ENCODE results near the gene PJA1. TPM values are rescaled to one million over a fixed set of nuclear protein-coding genes. Genes with fewer than 3 reads are reported as not detected.

The PJA1 gene
- 10 to 100 TPM; 20.7 to 22.1 TPM for total RNA-seq

- POLR2A ChIA-PET, result no interaction called here
- Mint-ChIP-seq H3K9me3 (no peaks in the 10 kb centered on the region), H3K36me3 (peaks cover 14% of the 10 kb centered on the region), H3K4me1 (ENCODE audit: low read depth) (peaks cover 36% of the 10 kb centered on the region), H3K27me3 (no peaks in the 10 kb centered on the region), H3K4me3 (peak within 1 kb of the TSS; percentile 73), H3K27ac (peak within 1 kb of the TSS; percentile 81)
- peak; percentile 81 for DNase-seq
- intact Hi-C loops (cut with micrococcal nuclease), result loop anchor here (2.0 to 10.0 kb wide), 3 partner anchors 336 to 660 kb away; partner anchors contain the start of gene EFNB1
- CTCF ChIA-PET, result interaction anchor here (1.3 to 1.5 kb wide), 3 partner anchors 12 to 968 kb away, joined by 3 to 11 read pairs (median 3); partner anchors contain the start of genes EFNB1 and IGBP1
Measured at GRCh38 chrX:69165087-69165651, at the start of gene PJA1. Gene PJA1 (minus strand): TSS chrX:69165453. CDS start chrX:69163073, 2,380 bp downstream.

- ChIA-PET POLR2A (no interaction called here), CTCF (interaction anchor here (1.2 to 1.9 kb wide), 2 partner anchors 8 to 387 kb away, joined by 3 to 5 read pairs; no protein-coding TSS in a partner anchor)
- H3K4me3 Mint-ChIP-seq, result no peak overlapping the region
- no peaks in the 10 kb centered on the region for H3K27me3 Mint-ChIP-seq
- no peak for DNase-seq
- no peaks in the 10 kb centered on the region for H3K36me3 Mint-ChIP-seq
- H3K9me3 Mint-ChIP-seq, result no peaks in the 10 kb centered on the region
- H3K27ac Mint-ChIP-seq, result no peak overlapping the region
- H3K4me1 Mint-ChIP-seq (ENCODE audit: low read depth), result no peaks in the 10 kb centered on the region
- intact Hi-C loops (cut with micrococcal nuclease), result no loop called here
Measured at GRCh38 chrX:69214463-69214862, 49.2 kb upstream of the PJA1 start.

GRCh38 chrX:69211701-69212100 lies 46.4 kb upstream of the PJA1 start:
- Mint-ChIP-seq H3K4me1 (ENCODE audit: low read depth) (no peaks in the 10 kb centered on the region), H3K27ac (no peak overlapping the region), H3K36me3 (no peaks in the 10 kb centered on the region), H3K27me3 (no peaks in the 10 kb centered on the region), H3K4me3 (no peak overlapping the region), H3K9me3 (no peaks in the 10 kb centered on the region)
- intact Hi-C loops (cut with micrococcal nuclease), result no loop called here
- DNase-seq, result no peak
- POLR2A ChIA-PET, result no interaction called here
- CTCF ChIA-PET, result no interaction called here

GRCh38 chrX:69210581-69210980 lies 45.3 kb upstream of the PJA1 start:
- H3K36me3 Mint-ChIP-seq, result no peaks in the 10 kb centered on the region
- no peak overlapping the region for H3K27ac Mint-ChIP-seq
- ChIA-PET POLR2A (no interaction called here), CTCF (no interaction called here)
- H3K4me1 Mint-ChIP-seq (ENCODE audit: low read depth), result no peaks in the 10 kb centered on the region
- no peak for DNase-seq
- H3K9me3 Mint-ChIP-seq, result no peaks in the 10 kb centered on the region
- no peak overlapping the region for H3K4me3 Mint-ChIP-seq
- no peaks in the 10 kb centered on the region for H3K27me3 Mint-ChIP-seq
- intact Hi-C loops (cut with micrococcal nuclease), result no loop called here

- ChIA-PET POLR2A (no interaction called here), CTCF (no interaction called here)
- intact Hi-C loops (cut with micrococcal nuclease), result no loop called here
- no peaks in the 10 kb centered on the region for H3K36me3 Mint-ChIP-seq
- DNase-seq, result no peak
- no peaks in the 10 kb centered on the region for H3K9me3 Mint-ChIP-seq
- no peaks in the 10 kb centered on the region for H3K4me1 Mint-ChIP-seq (ENCODE audit: low read depth)
- H3K27ac Mint-ChIP-seq, result no peak overlapping the region
- no peak overlapping the region for H3K4me3 Mint-ChIP-seq
- H3K27me3 Mint-ChIP-seq, result no peaks in the 10 kb centered on the region
Measured at GRCh38 chrX:69207216-69207615, 42.0 kb upstream of the PJA1 start.

GRCh38 chrX:69203638-69204037 lies 38.4 kb upstream of the PJA1 start:
- intact Hi-C loops (cut with micrococcal nuclease), result no loop called here
- Mint-ChIP-seq H3K9me3 (no peaks in the 10 kb centered on the region), H3K4me1 (ENCODE audit: low read depth) (no peaks in the 10 kb centered on the region), H3K27me3 (no peaks in the 10 kb centered on the region), H3K36me3 (no peaks in the 10 kb centered on the region), H3K4me3 (no peak overlapping the region), H3K27ac (no peak overlapping the region)
- no peak for DNase-seq
- ChIA-PET POLR2A (no interaction called here), CTCF (no interaction called here)

- H3K4me1 Mint-ChIP-seq (ENCODE audit: low read depth), result no peaks in the 10 kb centered on the region
- DNase-seq, result no peak
- POLR2A ChIA-PET, result no interaction called here
- CTCF ChIA-PET, result no interaction called here
- intact Hi-C loops (cut with micrococcal nuclease), result no loop called here
- H3K27me3 Mint-ChIP-seq, result no peaks in the 10 kb centered on the region
- no peak overlapping the region for H3K4me3 Mint-ChIP-seq
- no peak overlapping the region for H3K27ac Mint-ChIP-seq
- no peaks in the 10 kb centered on the region for H3K9me3 Mint-ChIP-seq
- H3K36me3 Mint-ChIP-seq, result no peaks in the 10 kb centered on the region
Measured at GRCh38 chrX:69197690-69198089, 32.4 kb upstream of the PJA1 start.

- H3K4me3 Mint-ChIP-seq, result no peak overlapping the region
- CTCF ChIA-PET, result no interaction called here
- no peaks in the 10 kb centered on the region for H3K4me1 Mint-ChIP-seq (ENCODE audit: low read depth)
- H3K36me3 Mint-ChIP-seq, result no peaks in the 10 kb centered on the region
- DNase-seq, result no peak
- H3K9me3 Mint-ChIP-seq, result no peaks in the 10 kb centered on the region
- H3K27ac Mint-ChIP-seq, result no peak overlapping the region
- no peaks in the 10 kb centered on the region for H3K27me3 Mint-ChIP-seq
- intact Hi-C loops (cut with micrococcal nuclease), result no loop called here
- POLR2A ChIA-PET, result no interaction called here
Measured at GRCh38 chrX:69196666-69197065, 31.4 kb upstream of the PJA1 start.

GRCh38 chrX:69195810-69196209 lies 30.6 kb upstream of the PJA1 start:
- POLR2A ChIA-PET, result no interaction called here
- H3K36me3 Mint-ChIP-seq, result no peaks in the 10 kb centered on the region
- no peaks in the 10 kb centered on the region for H3K27me3 Mint-ChIP-seq
- DNase-seq, result no peak
- CTCF ChIA-PET, result interaction anchor here (0.5 kb wide), 1 partner anchor 429 kb away, joined by 3 read pairs; no protein-coding TSS in a partner anchor
- no peak overlapping the region for H3K27ac Mint-ChIP-seq
- no peaks in the 10 kb centered on the region for H3K4me1 Mint-ChIP-seq (ENCODE audit: low read depth)
- H3K4me3 Mint-ChIP-seq, result no peak overlapping the region
- intact Hi-C loops (cut with micrococcal nuclease), result no loop called here
- H3K9me3 Mint-ChIP-seq, result no peaks in the 10 kb centered on the region

- Mint-ChIP-seq H3K4me3 (no peak overlapping the region), H3K27me3 (no peaks in the 10 kb centered on the region), H3K9me3 (no peaks in the 10 kb centered on the region), H3K4me1 (ENCODE audit: low read depth) (no peaks in the 10 kb centered on the region), H3K36me3 (no peaks in the 10 kb centered on the region), H3K27ac (no peak overlapping the region)
- CTCF ChIA-PET, result no interaction called here
- intact Hi-C loops (cut with micrococcal nuclease), result no loop called here
- POLR2A ChIA-PET, result no interaction called here
- no peak for DNase-seq
Measured at GRCh38 chrX:69195192-69195591, 29.9 kb upstream of the PJA1 start.

- Mint-ChIP-seq H3K36me3 (no peaks in the 10 kb centered on the region), H3K9me3 (no peaks in the 10 kb centered on the region), H3K27me3 (no peaks in the 10 kb centered on the region), H3K4me1 (ENCODE audit: low read depth) (no peaks in the 10 kb centered on the region), H3K27ac (no peak overlapping the region), H3K4me3 (no peak overlapping the region)
- POLR2A ChIA-PET, result no interaction called here
- CTCF ChIA-PET, result no interaction called here
- intact Hi-C loops (cut with micrococcal nuclease), result no loop called here
- DNase-seq, result no peak
Measured at GRCh38 chrX:69192603-69193002, 27.4 kb upstream of the PJA1 start.

- no peaks in the 10 kb centered on the region for H3K4me1 Mint-ChIP-seq (ENCODE audit: low read depth)
- no peaks in the 10 kb centered on the region for H3K9me3 Mint-ChIP-seq
- POLR2A ChIA-PET, result no interaction called here
- H3K27ac Mint-ChIP-seq, result no peak overlapping the region
- no peaks in the 10 kb centered on the region for H3K27me3 Mint-ChIP-seq
- intact Hi-C loops (cut with micrococcal nuclease), result no loop called here
- no peak overlapping the region for H3K4me3 Mint-ChIP-seq
- CTCF ChIA-PET, result no interaction called here
- DNase-seq, result no peak
- H3K36me3 Mint-ChIP-seq, result no peaks in the 10 kb centered on the region
Measured at GRCh38 chrX:69189576-69190371, 24.5 kb upstream of the PJA1 start.

GRCh38 chrX:69186651-69187050 lies 21.4 kb upstream of the PJA1 start:
- Mint-ChIP-seq H3K9me3 (no peaks in the 10 kb centered on the region), H3K27me3 (no peaks in the 10 kb centered on the region), H3K4me1 (ENCODE audit: low read depth) (no peaks in the 10 kb centered on the region), H3K27ac (no peak overlapping the region), H3K4me3 (no peak overlapping the region), H3K36me3 (no peaks in the 10 kb centered on the region)
- ChIA-PET POLR2A (no interaction called here), CTCF (no interaction called here)
- no peak for DNase-seq
- intact Hi-C loops (cut with micrococcal nuclease), result no loop called here

Data from activated CD4-positive, alpha-beta memory T cell treated with anti-CD3 and anti-CD28 coated beads for 36 hours (primary cell).